ENCODE data around the gene ATP4B. TPM values are rescaled to one million over a fixed set of nuclear protein-coding genes. Genes with fewer than 3 reads are reported as not detected.

ATP4B gene
- total RNA-seq, 2 donors from 2014 or later = not detected

DNA sequence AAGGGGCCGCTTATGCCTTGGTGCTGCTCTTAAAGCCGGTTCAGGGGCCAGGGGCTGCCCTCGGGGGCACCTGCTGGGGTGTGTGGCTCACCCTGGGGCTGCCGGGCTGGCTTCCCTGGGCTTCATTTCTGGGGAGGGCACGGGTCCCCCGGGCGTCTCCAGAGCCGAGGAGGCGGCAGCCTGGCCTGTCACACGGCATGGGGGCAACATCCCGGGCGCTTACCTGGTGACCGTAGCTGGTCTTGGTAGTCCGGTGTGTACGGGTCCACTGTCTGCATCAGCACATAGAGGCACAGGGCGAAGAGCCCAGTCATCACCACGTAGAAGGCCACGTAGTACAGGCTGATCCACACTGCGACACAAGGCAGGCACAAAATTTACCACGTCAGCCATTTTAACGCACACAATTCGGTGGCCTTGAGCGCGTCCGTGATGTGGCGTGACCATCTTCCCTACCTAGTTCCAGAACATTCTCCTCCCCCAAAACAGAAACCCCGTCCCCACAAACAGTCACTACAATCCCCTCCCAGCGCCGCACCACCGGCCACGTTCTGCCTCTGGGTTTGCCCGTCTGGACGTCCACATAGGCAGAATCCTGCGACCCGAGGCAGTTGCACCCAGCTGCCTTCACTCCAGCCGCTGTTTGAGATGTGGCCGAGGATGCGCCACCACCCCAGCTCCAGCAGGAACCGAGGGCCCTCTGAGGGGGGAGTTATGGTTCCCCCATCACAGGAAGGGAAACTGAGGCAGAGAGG lies 3.2 kb downstream of the ATP4B start:
- no peak overlapping the region for H3K27ac ChIP-seq
- intact Hi-C loops (cut with DNase I) = no loop called here
- H3K9ac ChIP-seq (ENCODE audit: low read depth in 2 of 2, low read length in 2 of 2) = no peak overlapping the region
- H3K27me3 ChIP-seq = no peaks in the 10 kb centered on the region
- no peaks in the 10 kb centered on the region for H3K9me3 ChIP-seq
- no peak for TF ChIP-seq CTCF (IDR thresholded peaks at IDR 0.05)
- H3K4me3 ChIP-seq = no peak overlapping the region
- no peaks in the 10 kb centered on the region for H3K36me3 ChIP-seq
- DNase-seq = no peak
- H3K4me1 ChIP-seq = no peaks in the 10 kb centered on the region

GRCh38 chr13:113654175-113654560 lies 3.8 kb downstream of the ATP4B start:
- Histone ChIP-seq H3K4me3 (no peak overlapping the region), H3K9ac (ENCODE audit: low read depth in 2 of 2, low read length in 2 of 2) (no peak overlapping the region), H3K4me1 (no peaks in the 10 kb centered on the region), H3K36me3 (no peaks in the 10 kb centered on the region), H3K9me3 (no peaks in the 10 kb centered on the region), H3K27ac (no peak overlapping the region), H3K27me3 (no peaks in the 10 kb centered on the region)
- intact Hi-C loops (cut with DNase I) = no loop called here
- no peak for TF ChIP-seq CTCF (IDR thresholded peaks at IDR 0.05)
- no peak for DNase-seq

DNA sequence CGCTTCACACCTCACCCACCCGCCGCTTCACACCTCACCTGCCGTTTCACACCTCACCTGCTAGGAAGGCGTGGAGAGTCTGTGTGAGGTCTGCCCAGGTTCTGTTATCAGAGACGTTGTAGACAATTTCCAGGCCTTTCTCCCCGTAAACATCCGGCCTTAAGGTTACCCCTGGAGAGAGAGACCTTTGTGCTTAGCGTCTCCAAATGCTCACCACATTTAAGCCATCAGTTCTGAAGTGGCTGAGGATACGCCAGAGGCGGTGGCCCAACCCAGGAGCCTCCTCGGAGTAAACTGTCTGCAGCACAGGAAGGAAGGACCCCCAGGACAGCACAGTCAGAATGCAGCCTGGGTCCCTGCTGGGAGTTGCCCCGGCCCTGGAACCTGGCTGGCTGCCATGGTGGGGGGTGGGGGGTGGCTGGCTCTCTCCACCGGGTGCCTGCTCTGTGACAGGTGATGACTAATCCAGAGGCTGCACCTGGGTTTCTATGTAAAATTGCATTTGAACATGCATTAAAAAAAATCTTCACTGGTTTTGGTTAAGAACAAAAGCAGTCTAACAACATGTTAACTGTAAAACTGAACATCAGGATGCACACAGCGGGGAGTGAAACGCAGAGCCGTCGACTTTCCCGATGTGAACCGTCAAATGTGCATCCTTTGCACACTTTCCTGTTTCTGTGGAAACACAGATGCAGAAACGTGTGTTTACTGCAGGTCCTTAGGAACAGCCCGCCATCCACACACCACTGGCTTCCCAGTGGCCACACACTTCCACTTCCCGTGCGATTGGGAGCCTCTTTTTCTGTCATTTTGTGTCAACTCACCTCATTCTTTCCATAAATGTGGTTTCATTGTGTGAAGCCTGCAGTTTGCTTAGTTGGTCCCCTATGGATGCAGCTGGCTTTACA lies 4.5 kb downstream of the ATP4B start:
- DNase-seq = no peak
- intact Hi-C loops (cut with DNase I) = no loop called here

GRCh38 chr13:113652404-113653263 lies 5.4 kb downstream of the ATP4B start:
- no peaks in the 10 kb centered on the region for H3K9me3 ChIP-seq
- no peaks in the 10 kb centered on the region for H3K36me3 ChIP-seq
- no peak overlapping the region for H3K9ac ChIP-seq (ENCODE audit: low read depth in 2 of 2, low read length in 2 of 2)
- intact Hi-C loops (cut with DNase I) = no loop called here
- no peaks in the 10 kb centered on the region for H3K27me3 ChIP-seq
- H3K4me3 ChIP-seq = no peak overlapping the region
- no peak for DNase-seq
- no peaks in the 10 kb centered on the region for H3K4me1 ChIP-seq
- TF ChIP-seq CTCF (IDR thresholded peaks at IDR 0.05) = no peak
- no peak overlapping the region for H3K27ac ChIP-seq

More for the DNA sequence above, 4.5 kb downstream of the ATP4B start:
- H3K27ac ChIP-seq = no peak overlapping the region
- no peaks in the 10 kb centered on the region for H3K36me3 ChIP-seq
- H3K9ac ChIP-seq (ENCODE audit: low read depth in 2 of 2, low read length in 2 of 2) = no peak overlapping the region
- H3K27me3 ChIP-seq = no peaks in the 10 kb centered on the region
- no peaks in the 10 kb centered on the region for H3K4me1 ChIP-seq
- no peaks in the 10 kb centered on the region for H3K9me3 ChIP-seq
- no peak overlapping the region for H3K4me3 ChIP-seq
- TF ChIP-seq CTCF (IDR thresholded peaks at IDR 0.05) = no peak

All from colonic mucosa (tissue), 4 donors.